Central memory CD4-positive, alpha-beta T cell (primary cell): Measurements from ENCODE around the gene GPX3.

Experiments used
- DNase-seq: peaks from one replicate; pipeline ENCODE4 v3.0.0; 2022
- total RNA-seq, 3 experiments: gene quantifications; one replicate each; lab custom pipeline; 2026; lab: John Stamatoyannopoulos, UW

The GPX3 gene, protein sequence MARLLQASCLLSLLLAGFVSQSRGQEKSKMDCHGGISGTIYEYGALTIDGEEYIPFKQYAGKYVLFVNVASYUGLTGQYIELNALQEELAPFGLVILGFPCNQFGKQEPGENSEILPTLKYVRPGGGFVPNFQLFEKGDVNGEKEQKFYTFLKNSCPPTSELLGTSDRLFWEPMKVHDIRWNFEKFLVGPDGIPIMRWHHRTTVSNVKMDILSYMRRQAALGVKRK
- 0 to 0.19 (median 0.14) reads per million in 3 experiments for total RNA-seq

DNA sequence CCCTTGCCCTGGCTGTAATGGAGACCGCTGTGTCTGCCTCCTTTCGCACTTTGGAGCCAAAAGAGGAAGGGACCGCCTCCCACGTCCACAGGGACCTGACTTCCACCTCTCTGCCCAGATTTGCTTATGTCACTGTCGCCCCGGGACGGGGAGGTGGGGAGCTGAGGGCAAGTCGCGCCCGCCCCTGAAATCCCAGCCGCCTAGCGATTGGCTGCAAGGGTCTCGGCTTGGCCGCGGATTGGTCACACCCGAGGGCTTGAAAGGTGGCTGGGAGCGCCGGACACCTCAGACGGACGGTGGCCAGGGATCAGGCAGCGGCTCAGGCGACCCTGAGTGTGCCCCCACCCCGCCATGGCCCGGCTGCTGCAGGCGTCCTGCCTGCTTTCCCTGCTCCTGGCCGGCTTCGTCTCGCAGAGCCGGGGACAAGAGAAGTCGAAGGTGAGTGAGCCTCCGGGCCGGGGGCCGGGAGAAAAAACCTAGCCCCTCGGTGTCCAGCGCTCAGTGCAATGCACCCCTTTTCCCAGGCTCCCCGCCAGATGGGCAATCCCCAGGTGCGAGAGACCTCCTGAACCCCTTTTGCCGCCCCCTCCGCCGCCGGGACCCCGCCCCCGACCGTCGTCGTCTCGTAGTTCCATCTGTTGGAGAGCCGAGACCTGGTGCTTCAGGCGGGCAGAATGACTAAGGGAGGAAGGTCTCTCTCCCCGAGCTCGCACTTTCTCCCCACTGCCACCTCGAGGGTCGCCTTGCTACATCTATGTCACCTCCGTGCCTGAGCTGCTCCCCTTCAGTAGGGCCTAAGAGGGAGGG, at the start of gene GPX3:
GPX3 (plus strand) TSS at position 288 of the 807 bp plus-strand sequence; CDS start at position 352, 64 bp downstream.
- peak; percentile 10 for DNase-seq

DNA sequence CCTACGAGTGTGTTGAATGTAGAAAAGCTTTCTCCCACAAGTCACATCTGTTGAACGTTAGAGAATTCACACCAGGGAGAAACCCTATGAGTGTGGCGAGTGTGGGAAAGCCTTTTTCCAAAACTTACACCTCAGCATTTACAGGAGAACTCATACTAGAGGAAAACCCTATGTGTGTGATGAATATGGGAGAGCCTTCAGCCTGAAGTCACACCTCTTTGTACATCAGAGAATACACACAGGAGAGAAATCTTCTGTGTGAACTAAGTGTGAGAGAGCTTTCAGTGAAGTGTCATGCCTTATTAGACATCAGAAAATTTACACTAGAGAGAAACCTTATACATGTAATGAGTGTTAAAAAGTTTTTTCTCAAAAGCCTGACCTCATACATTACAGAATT, 41.8 kb upstream of the GPX3 start:
- no peak for DNase-seq

DNA sequence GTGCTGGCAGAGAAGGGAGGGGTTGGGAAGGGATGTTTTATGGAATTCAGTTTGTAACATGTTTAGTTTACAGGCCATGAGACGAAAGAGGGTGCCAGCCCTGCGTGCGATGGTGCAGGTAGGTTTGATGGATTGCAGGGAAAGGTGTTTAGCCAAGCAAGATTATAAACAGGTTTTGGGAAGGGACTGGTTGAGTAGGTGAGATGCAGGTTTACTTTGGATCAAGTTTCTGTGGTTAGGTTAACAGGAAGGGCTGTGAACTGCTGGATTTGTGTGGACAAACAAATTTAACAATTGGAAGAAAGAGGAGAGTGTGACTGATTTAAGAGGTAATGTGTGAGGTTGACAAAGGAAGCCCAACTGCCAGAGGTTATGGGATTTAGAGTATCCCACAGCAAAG, 32.6 kb upstream of the GPX3 start:
- no peak for DNase-seq

- no peak for DNase-seq
Measured at GRCh38 chr5:150989695-150990094, 30.7 kb upstream of the GPX3 start.

- no peak for DNase-seq
Measured at GRCh38 chr5:150992705-150993104, 27.7 kb upstream of the GPX3 start.

GRCh38 chr5:150993422-150993821, 27.0 kb upstream of the GPX3 start:
- no peak for DNase-seq

GRCh38 chr5:150993826-150994412, 26.5 kb upstream of the GPX3 start:
- DNase-seq = no peak

- DNase-seq = no peak
Measured at GRCh38 chr5:150999704-151000442, 20.5 kb upstream of the GPX3 start.

DNA sequence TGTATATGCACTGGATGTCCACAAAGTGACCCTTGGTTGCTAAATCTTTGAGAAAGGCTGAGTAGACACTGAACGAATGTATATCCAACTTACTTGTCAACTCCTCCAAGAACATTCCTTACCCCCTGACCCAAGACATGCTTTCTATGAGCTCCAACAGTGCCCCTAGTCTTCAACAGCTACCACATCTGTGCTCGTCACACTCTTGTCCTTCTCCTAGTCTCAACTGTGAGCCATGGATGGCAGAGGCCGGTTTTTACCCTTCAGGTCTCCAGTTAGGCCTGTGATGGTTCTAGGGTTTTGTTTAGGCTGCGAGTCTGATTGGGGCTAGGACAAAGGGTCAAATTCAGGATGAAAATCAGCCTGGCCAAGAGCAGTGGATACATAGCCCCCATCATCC, 19.0 kb upstream of the GPX3 start:
- no peak for DNase-seq

DNA sequence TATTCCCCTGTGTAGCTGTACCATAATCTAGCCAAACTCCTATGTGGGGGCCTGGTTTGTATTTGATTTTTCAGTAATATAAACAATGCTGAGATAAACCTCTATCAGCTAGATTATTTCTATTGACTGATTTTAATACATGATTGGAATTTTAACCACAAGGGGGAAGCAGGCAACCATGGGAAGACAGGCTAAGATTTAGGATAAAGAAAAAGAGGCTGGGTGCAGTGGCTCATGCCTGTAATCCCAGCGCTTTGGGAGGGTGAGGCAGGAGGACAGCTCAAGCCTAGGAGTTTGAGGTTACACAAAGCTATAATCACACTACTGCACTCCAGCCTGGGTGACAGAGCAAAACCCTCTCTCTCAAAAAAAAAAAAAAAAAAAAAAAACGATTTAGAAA, 18.1 kb upstream of the GPX3 start:
- no peak for DNase-seq

DNA sequence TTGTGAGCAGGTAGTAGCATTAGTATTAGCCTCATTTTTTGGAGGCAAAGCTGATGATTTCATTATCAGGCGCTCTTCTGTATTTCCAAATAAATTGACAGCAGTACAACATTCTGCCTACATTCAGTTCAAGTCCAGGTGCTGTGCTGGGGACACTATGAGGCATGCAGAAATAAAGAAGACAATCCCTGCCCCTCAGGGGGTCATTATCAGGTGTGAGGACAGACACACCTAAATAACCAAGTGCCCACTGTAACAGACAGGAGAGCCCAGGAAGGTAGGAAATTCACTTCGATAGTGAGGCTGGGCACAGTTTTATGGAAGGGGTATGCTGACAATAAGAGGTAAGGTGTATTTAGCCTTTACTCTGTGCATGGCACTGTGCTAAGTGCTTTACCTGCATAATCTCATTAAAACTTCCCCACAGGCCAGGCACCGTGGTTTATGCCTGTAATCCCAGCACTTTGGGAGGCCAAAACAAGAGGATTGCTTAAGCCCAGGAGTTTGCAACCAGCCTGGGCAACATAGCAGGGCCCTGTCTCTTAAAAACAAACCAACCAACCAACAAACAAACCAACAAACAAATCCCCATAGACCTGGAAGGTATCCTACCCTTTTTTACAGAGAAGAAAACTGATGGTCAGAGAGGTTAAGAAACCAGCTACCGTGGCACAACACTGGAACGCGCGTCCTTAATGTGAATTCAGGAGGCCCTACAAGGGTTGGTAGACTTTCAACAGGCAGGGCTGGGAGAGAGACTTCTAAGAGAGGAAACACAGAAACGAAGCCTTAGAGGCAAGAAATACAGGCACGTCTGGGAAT, 17.5 kb upstream of the GPX3 start:
- DNase-seq = no peak

DNA sequence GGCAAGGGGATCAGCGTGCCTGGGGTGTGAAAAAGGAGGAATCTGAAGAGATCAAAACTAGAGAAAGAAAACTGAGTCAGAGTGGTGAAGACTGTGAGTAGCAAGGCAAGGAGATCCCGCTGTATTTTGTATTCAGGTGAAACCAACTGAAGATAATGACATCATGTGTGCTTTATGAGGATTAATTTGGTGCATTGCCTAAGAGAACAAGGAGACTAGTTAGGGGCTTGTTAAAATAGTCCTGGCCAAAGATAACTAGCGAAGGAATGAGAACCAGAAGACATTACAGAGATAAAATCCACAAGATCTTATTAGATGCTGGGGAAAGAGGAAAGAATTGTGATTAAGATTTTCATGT, 16.9 kb upstream of the GPX3 start:
- no peak for DNase-seq

DNA sequence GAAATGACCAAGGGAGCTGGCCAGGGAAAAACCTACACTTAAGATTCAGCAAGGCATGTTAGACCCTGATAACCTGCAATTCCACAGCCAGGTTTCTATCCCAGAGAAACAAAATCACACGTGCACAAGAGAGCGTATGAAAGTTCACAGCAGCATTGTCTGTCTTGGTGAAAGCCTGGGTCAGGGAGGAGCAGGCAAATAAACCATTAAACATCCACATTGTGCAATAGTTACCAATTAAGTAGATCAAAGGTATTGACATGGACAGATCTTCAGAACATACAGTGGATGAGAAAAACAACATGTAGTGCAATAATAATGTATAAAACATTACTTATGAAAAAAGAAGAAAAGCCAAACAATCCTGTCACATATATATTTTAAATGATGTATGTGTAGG, 15.9 kb upstream of the GPX3 start:
- DNase-seq = no peak

DNA sequence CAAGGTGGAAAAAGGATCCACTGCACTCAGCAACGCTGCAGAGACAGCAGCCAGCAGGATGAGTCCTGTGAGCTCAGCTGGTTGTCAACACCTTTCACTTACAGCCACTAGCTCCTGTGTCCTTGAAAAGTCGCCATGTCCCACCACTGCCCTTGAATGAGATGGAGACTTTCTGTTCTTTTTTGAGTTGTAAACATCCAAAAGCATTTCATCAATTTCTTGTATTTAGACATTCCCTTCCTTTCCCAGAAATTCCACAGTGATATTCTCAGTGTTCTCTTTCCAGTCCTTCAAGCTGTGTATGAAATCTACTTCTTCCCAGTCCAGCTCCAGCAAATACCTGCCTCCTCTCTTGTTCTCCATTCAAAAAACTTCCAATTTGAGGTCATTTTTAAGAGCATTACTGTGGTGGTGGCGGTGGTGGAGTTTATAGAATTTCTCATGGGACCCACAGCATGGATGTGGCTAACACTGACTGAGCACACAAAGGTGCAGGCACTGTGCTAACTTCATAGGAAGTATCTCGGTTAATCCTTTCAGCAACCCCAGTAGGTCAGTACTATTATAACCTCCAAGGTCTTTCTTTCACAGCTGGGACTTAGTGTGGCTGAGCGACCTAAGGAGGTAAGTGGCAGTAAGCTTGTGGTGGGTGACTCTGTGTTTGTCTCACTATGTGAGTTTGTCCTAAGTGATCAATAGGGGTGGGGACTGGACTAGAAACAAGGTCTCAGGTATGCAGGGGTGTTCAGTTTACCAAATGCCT, 15.0 kb upstream of the GPX3 start:
- no peak for DNase-seq

DNA sequence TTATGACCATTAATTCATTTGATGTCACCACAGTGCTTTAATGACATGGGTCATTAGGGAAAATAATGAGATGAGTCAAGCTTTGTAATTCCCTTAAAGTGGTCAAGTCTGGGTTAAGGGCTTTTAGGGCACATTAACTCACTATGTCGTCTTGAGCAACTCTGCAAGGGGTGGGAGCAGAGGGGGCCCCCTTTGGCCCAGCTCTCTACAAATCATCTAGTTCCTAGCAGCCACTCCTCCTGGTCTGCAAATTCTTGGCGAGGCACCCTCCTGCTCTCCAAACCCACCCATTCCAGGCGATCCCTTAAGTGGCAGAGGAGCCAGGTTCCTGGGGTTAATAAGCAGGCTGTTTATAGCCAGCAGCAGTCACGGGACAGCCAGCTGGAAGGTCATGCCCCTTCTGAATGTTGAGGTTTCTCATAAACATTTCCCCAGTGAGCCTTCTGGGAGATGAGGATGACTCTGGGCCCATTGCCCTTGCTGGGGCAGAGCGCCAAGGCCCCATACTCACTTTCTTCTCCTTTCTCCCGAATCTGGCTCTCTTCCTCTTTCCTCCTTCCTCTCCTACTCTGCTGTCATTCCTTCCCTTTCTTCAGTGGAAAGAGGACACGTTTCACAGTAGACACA, 14.3 kb upstream of the GPX3 start:
- DNase-seq = no peak

DNA sequence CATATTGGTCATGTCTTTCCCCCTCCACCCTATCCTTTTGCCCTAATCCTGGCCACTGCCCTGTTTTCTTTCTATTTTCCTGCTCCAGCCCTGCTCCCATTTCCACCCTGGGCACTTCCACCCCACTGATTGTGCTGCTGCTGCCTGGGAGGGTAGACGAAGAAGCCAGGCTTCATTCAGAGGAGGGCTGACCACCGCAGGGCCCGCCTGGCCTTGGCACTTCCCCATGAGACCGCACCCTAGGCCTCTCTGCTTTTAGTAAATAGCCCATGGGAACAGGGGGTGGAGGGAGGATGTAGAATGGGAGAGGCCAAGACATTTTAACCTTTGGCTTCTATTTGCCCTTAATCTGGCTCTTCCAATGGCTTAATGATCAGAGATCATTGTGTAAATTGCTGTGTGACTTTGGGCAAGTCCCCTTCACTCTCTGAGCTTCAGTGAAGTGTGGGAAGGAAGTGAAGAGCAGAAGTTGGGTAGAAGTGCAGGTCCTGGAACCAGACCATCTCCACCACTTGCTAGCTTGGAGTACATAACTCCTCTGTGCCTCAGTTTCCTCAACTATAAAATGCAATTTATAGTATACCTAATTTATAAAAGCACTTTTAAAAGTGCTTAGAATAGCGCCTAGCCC, 13.6 kb upstream of the GPX3 start:
- DNase-seq = no peak

GRCh38 chr5:151007430-151008209, 12.8 kb upstream of the GPX3 start:
- no peak for DNase-seq

GRCh38 chr5:151008210-151008491, 12.2 kb upstream of the GPX3 start:
- DNase-seq = no peak

- DNase-seq = no peak
Measured at GRCh38 chr5:151008906-151009305, 11.5 kb upstream of the GPX3 start.

DNA sequence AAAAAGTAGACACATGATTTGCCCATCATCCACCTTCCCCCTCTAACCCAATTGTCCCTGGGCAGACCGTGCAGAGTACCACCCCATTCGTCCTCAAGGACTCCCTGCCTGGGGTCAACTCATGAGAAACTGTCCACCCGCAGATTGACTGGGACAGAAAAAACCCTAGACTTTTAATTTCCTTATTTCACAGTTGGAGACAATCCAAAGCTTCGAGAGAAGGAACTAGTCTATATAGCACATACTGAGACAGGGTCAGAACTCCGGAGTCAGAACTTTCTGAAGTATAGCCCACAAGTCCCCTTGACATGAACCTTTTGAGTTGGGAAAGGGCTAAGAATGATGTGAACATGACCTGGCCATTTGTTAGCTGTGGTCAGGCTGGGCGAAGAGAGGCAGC, 7.5 kb upstream of the GPX3 start:
- no peak for DNase-seq
